HG03095 (cell line): ENCODE results near the gene OR10H2.
"Not testable (repeated sequence)": the region's sequence is repeated elsewhere in the genome, so short reads cannot be mapped to it uniquely, and the experiment has no call there.

Experiments
- ATAC-seq: cut with Tn5 transposase; IDR thresholded peaks from one replicate; pipeline ENCODE4 v1.9.1; 2021; ENCODE audit warnings: moderate library complexity; ENCODE audit not compliant: unreplicated experiment

OR10H2 gene, protein sequence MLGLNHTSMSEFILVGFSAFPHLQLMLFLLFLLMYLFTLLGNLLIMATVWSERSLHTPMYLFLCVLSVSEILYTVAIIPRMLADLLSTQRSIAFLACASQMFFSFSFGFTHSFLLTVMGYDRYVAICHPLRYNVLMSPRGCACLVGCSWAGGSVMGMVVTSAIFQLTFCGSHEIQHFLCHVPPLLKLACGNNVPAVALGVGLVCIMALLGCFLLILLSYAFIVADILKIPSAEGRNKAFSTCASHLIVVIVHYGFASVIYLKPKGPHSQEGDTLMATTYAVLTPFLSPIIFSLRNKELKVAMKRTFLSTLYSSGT

DNA sequence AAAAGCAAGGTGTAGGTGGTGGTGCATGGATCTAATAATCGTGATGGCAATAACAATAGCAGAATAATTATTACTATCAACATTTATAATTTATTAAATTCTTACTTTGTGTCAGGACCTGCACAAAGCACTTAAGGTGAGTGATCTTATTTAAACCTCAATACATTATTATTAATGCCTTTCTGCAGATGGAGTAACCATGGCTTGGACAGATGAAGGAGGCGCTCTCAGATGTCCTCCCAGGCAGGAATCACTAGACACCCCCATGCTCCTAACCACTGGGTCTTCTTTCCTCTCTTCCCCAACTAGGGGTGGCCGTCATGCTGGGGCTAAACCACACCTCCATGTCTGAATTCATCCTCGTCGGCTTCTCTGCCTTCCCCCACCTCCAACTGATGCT lies at the start of gene OR10H2:
TSS of gene OR10H2 (plus strand) at position 301 of the 400 bp plus-strand sequence. CDS start at position 321, 20 bp downstream.
- no peak for ATAC-seq

DNA sequence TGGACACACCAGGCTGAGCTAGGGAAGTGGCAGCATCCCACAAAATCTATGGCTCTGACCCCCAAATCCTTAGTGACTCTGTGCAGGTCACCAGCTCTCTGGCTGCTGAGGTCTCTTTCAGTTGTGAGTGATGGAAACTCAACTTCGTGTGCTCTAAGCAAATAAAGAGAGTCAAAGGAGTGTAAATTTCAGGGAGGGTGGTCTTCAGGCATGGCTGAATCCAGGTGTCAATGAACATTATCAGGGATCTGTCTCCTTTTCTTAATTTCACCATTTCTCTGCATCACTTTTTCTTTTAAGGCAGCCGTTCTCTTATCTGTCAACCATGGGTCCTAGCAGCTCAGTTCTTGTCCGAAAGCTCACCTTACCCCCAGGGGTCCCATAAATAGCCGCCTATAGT lies 48.7 kb upstream of the OR10H2 start:
- ATAC-seq, result no peak

DNA sequence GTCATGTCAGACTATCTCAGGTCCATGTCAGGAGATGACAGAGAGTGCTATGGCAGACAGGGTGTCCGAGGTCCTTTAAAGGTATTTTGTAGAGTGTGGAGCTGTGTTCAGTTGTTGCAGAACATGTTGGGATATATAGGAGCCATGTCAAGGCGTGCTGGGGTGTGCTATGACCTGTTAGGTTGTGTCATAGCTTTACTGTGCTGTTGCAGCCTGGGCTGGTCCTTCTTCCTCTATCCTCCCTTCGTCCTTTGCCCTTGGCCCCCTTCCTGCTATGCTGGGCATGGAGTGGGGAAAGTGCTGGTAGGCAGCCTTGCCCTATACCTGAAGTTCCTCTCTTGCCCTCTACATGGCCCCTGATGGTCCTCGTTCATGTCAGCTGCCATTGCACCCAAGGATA lies 48.0 kb upstream of the OR10H2 start:
- ATAC-seq, result not testable (repeated sequence)

DNA sequence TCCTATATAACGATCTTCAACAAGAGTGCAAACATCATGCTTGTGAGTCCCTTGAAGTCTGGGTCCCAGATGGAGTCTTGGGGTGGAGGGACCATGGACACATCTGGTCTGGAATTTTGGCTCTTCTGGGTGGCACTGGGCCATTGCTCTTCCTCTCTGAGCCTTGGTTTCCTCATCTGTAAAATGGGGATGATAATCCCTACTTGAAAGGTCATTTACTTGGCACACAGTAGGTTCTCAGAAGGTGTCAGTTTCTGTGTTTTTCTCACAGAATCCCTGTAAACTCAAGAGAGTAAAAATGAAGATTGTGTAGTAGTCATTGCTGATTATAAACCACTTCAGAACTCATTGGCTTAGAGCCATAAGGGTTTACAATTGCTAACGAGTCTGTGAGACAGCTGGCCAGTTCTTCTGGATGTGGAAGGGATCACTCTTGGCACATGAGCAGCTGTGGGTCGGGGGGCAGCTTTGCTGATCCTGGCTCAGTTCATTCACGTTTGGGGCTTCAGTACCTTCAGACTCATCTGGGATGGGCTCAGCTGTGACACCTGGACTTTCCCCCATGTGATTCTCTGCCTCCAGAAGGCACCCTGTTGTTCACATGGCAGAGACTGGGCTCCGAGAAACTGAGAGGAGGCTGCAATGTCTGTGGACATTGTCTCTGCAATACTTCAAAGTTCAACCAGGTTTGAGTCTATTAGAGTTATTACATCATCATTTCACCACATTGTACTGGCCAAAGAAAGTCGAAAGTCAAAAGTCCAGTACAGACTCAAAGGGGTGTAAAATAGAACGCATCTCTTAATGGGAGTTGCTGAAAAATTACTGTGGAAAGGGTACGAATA lies 47.1 kb upstream of the OR10H2 start:
- no peak for ATAC-seq

DNA sequence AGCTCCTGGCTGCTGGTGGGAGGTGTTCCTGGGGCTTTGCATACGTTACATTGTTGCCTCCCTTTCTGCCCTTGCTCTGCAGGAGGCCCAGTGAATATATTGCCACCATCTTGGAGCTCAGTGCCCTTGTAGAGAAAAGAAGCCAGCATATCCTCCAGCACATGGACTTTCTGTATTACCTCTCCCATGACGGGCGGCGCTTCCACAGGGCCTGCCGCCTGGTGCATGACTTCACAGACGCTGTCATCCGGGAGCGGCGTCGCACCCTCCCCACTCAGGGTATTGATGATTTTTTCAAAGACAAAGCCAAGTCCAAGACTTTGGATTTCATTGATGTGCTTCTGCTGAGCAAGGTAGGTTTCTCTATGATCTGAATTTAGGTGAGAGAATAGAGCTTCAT lies 44.4 kb upstream of the OR10H2 start:
- no peak for ATAC-seq

DNA sequence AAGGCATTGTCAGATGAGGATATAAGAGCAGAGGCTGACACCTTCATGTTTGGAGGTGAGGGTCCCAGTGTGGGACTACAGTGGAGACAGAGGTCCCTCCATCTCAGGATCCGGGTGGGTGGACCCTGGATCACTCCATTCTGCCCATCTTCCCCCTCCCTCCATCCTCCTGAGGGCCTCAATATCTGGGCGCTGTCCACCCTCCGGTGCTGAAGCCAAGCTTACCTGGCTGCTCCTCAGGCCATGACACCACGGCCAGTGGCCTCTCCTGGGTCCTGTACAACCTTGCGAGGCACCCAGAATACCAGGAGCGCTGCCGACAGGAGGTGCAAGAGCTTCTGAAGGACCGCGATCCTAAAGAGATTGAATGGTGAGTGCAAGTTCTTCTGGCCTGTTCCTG lies 43.0 kb upstream of the OR10H2 start:
- ATAC-seq, result no peak

DNA sequence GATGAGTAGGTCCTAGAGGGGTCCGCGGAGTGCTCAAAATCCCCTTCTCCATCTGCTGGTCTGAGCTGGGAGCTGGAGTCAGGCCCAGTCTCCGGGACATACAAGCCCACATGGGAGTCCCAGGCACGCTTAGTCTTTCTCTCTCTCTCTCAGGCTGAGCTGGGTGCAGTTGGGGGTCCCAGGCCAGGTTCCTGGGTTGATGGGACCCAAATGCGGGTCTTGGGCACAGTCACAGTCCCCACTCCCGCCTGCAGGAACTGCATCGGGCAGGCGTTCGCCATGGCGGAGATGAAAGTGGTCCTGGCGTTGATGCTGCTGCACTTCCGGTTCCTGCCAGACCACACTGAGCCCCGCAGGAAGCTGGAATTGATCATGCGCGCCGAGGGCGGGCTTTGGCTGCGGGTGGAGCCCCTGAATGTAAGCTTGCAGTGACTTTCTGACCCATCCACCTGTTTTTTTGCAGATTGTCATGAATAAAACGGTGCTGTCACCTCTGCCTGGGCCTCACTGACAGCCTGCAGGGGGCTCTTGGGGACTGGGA lies 31.1 kb upstream of the OR10H2 start:
- ATAC-seq, result no peak

DNA sequence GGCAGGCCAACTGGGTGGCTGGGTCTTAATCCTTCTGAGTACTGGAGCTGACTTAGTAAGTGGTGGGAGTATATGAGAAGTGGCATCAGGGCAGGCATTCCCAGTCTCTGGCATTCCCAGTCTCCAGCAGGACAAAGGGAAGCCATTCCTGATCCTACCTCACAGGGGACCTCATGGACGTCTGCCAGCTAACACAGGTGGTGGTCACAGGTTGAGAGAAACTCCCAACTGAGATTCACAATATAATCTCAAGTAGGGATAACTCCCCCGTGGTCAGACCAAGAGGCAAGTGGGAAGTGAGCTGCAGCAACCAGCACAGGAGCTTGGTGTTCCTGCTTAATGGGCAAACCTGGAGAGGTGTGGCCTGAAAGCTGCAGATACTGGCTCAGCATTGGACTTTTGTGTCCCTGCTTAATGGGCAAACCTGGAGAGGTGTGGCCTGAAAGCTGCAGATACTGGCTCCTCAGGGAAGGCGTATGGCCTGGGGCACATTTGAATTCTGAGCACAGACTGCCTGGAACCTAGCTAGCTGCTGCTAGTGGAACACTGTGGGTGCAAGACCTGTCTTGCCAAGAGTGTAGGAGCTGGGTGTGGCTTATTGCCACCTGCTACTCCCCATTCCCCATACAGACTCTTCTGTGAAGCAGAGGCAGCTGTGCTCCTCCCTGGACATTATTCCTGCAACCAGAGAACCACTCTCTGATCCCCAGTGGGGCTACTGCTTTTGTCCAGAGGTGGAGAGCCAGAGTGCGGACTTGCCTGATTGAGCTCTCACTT lies 25.9 kb upstream of the OR10H2 start:
- ATAC-seq, result no peak

DNA sequence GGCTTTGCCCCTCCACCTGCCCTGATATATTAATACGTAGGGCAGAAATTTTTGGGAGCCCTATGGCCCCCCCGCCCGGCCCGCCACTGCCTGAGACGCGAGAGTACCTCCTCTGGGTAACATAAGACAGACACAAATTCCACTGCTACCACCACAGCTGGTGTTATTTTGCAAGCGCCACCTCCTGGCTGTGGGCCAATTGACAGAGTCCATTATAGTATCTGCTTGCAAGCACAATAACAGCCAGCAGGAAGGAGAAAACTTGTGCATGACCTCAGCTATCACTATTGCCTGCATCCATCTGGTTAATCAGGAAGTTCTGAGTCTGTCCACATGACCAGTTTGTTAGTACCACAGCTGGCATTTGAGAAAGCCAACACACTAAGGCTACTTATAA lies 25.3 kb upstream of the OR10H2 start:
- ATAC-seq, result no peak

DNA sequence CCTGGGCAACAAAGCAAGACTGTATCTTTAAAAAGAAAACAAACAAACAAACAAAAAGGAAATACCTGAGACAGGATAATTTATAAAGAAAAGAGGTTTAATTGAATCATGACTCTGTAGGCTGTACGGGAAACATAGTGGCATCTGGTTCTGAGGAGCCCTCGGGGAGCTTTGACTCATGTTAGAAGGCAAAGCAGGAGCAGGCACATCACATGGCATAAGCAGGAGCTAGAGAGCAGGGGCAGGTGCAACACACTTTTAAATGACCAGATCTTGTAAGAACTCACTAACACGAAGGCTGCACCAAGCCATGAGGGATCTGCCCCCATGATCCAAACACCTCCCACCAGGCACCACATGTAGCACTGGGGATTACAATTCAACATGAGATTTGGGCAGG lies 13.2 kb upstream of the OR10H2 start:
- no peak for ATAC-seq

DNA sequence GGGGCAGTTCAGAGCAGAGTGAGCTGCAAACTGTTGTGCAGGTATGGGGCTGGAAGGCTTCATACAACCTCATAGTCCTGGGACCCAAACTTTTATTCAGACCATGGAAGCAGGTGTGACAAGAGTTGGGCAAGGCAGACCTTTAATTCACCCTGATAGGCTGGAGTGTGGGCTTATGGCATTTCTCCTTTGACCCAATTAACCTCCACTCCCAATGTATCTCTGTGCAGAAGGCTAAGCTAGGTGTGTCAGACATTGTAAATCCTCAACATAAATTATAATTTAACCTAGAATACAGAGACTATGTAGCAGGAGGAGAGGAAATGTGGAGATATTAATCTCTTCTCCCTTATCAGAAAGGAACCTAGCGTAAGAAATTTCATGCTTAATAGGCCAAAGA lies 12.2 kb upstream of the OR10H2 start:
- no peak for ATAC-seq

DNA sequence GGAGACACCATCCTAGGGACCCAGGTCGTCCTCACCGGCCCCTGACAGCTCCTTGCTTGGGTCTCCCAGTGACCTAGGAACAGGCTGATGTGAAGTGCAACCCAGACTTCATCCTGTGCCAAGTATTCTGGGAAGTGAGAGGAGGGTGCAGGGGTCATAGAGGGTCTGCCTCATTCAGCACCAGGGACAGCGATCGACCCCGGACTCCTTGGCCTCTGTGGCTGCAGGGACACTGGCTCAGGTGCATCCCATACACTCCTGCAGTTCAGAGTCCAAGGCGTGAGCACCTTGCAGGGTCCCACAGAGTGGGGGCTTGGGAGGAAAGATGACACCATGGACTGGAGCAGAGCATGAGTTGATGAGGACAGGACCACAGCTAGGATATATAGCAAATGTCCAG lies 10.0 kb upstream of the OR10H2 start:
- ATAC-seq, result no peak

DNA sequence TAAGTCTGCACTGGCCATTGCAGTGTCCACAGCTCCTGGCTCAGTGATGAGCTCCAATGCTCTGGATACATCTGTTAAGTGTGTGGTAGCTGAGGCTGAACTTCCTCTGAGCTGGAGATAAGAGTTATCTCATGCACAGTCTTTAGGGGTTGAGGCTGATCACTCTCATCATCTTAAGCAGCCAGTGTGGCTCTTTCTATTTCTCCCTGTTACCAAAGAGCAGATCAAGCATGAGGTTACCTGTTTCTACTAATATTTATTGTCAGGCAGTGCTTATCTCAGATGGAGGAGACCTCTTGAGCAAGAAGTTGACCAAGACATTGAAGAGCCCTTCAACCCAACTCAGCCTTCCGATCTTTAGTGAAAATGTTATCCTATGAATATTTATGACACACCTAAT lies 6.6 kb upstream of the OR10H2 start:
- no peak for ATAC-seq

DNA sequence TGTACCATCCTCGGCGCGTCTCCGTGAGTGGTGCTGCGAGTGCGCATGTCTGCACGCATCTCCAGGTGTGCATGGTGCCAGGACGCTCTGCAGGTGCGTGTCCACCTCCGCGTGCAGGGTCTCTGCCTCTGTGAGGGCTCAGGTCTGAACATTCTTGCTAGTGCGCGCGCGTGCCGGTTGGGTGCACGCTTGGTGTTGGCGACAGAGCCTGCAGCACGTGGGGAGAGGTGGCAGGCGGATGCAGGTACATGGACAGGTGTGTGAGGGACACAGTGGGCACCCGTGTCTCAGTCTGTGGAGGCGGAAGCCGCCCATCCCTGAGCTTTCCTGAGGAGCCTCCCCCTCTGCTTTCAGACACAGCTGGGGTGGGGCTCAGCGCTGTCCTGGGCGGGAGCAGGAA lies 4.9 kb upstream of the OR10H2 start:
- no peak for ATAC-seq

DNA sequence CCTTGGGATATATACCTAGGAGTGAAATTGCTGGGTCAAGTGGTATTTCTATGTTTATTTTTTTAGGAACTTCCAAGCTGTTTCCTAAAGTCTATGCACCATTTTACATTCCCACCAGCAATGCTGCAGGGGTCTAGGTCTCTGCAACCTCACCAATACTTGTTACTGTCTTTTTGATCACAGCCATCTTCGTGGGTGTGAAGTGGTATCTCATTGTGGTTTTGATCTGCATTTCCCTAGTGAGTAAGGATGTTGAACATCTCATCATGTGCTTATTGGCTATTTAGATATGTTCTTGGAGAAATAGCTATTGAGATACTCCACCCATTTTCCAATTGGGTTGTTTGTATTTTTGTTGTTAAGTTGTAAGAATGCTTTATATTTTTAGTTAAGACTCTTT lies 2.7 kb downstream of the OR10H2 start:
- ATAC-seq, result no peak

DNA sequence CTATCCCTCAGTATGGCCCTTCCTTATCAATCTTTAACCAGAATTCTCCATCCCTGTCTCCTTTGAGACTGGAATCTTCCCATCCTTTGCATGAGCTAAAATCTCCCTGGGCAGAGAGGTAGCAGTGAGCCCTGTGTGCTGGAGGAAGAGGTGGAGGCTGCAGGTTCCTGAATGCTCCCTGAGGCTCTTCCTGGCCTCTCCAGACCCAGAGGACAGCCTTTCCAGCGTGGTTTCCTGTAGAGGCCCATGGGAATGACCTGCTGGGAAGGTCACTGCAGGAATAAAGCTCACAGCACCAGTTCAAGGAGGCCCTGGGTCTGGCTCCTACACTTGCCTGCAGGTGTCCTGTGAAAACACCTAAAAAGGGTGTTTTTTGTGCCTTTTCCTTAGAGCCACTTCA lies 4.6 kb downstream of the OR10H2 start:
- no peak for ATAC-seq

DNA sequence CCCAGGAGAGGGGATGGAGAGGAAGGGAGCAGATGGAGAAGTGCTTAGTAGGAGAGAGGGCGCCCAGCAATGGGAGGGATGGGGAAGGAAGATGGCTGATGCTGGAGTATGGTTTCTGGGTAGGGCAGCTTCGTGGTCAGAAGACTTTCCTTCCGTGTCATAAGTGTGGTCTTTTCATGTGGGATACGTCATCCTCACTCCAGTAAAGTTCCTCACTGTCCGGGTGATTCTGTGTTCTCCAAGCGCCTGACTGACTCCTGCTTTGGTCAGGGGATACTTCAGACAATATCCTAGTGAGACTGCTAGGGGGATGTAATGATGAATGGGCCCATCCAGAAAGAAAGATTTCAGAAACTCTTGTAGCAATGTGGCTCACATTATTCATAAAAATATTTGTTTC lies 6.1 kb downstream of the OR10H2 start:
- ATAC-seq, result no peak

DNA sequence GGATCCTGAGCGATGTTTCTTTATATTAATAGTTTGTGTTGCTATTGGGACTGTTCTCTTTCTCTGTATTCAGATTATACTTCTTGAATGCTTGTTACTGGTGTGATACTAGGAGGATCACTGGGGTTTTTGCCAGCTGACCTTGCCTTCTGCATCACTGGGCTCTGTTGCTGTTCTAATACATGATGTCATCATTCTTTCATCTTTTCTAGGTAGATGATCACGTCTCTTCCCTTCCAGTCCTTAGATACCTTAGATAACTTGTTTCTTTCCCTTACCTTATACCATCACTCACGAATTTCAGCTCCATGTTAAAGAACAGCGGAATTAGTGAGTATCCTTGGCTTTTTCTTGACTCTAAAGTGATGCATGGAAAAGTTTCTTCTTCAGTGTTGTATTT lies 9.9 kb downstream of the OR10H2 start, which contains the start of gene OR10H3:
TSS of gene OR10H3 (plus strand) at position 264 of the 400 bp plus-strand sequence. CDS start 3,408 bp downstream, outside the sequence.
- no peak for ATAC-seq

DNA sequence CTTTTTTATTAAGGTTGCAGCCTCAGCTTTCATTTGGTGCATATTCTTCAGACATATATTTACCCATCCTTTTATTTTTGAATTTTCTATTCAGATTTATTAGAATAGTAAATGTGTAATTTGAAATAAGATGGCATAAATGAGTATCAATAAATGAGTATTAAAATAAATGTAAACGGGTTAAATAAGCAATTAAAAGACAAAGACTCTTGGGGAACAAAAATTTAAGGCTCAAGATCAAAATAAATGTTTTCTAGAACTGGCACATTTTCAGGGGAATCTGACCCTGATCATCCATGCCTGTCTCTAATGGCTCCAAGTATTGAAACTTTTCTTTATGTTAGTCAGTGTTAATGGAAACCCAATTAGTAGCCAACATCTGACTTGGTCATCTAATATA lies 13.0 kb downstream of the OR10H2 start:
- ATAC-seq, result no peak

DNA sequence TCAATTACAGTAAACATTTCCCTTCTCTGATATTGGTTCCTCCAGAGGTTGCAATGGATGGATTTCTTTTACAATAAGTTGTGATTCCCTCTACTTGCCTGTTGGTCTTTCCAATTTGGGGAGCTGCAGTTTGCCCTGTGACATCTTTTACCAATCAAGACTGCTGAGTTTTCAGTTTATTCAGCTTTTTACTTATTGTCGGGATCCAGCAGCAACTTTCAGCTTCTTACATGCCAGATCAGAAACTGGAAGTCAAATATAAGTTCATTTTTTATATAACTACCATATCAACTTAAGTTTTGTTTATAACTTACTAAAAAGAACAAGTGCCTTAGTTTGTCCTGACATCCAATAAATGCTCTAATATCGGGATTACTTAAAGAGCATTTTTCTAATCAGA lies 20.4 kb downstream of the OR10H2 start:
- ATAC-seq, result no peak

DNA sequence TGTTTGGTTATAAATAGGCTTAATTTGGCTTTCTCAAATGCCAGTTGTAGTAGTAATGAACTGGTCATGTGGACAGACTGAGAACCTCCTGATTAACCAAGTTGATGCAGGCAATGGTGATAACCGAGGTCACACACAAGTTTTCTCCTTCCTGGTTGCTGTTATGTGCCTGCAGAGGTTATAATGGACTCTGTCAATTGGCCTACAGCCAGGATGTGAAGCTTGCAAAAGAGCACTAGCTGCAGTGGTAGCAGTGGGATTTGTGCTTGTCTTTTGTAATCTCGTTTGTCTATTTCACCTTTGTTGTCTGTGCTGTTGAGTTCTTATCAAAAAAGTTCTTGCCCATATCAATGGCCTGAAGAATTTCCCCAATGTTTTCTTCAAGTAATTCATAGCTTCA lies 30.6 kb downstream of the OR10H2 start:
- no peak for ATAC-seq
